RPMI8226 (cell line): ENCODE measurements around the gene ZNF484.
"Not testable (repeated sequence)": the region's sequence is repeated elsewhere in the genome, so short reads cannot be mapped to it uniquely, and the experiment has no call there.

Experiments used
- DNase-seq: peaks from one replicate; pipeline ENCODE4 v3.0.0-alpha.2; 2015

The ZNF484 gene

GRCh38 chr9:92877531-92878430 is at the start of gene ZNF484:
TSS of gene ZNF484 (minus strand) at chr9:92878038. CDS start at chr9:92875029, 3,009 bp downstream.
- DNase-seq = peak; percentile 98

DNA sequence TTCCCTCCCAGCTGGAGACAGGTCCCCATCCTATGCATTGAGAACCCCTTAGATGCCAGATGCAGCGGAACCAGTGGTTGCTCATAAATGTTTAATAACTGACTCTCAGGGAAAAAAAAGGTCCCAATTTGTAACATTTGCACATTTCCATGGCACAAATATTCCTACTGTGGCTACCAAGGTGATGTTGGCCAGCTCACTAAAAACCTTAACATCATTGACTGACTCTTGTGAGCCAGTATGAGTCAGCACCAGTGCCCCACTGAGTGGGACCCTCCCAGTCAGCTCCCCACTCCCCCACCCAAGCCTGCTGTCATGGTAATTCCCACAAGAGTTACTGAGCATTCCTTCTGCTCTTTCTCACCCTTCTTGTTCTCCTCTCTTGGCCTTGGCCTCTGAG is 42.6 kb upstream of the ZNF484 start:
- no peak for DNase-seq

GRCh38 chr9:92917176-92917800 is 39.5 kb upstream of the ZNF484 start:
- peak; percentile 26 for DNase-seq

GRCh38 chr9:92911511-92912475 is 34.0 kb upstream of the ZNF484 start:
- no peak for DNase-seq

DNA sequence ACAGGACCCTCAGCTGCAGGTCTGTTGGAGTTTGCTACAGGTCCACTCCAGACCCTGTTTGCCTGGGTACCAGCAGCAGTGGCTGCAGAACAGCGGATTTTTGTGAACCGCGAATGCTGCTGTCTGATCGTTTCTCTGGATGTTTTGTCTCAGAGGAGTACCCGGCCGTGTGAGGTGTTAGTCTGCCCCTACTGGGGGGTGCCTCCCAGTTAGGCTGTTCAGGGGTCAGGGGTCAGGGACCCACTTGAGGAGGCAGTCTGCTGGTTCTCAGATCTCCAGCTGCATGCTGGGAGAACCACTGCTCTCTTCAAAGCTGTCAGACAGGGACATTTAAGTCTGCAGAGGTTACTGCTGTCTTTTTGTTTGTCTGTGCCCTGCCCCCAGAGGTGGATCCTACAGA is 27.3 kb upstream of the ZNF484 start:
- not testable (repeated sequence) for DNase-seq

- DNase-seq = no peak
These were observed 19.5 kb upstream of the ZNF484 start for GRCh38 chr9:92897323-92897722.

DNA sequence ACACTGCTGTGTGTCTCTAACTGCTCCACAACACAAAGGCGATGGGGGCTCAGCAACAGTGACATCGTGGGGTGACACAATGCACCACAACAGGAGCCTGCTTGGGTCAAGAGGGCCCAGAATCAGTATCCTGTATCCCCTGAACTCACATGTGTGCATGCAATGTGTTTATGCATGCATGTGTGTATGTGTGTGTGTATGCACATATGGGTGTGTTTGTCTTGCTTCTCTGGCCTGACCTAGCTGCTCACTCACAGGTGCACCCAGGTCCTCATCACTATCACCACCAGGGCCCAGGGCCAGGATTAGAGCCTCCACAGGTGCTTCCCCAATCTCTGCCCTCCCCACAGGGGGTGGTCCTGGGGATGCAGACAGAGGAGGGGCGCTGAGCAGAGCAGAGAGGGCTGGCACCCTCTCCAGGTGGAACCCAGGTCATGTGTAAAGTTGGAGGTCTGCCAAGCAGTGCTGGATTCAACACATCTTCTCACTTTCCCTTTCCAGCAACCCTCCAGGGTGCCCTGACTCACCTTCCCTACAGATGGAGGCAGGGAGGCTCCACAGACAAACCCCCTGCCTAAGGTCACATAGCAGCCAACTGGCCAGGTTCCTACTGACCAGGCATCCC is 18.1 kb upstream of the ZNF484 start:
- DNase-seq = peak; percentile 88

GRCh38 chr9:92894711-92895362 is 17.0 kb upstream of the ZNF484 start:
- no peak for DNase-seq

- not testable (repeated sequence) for DNase-seq
These were observed 16.2 kb upstream of the ZNF484 start for GRCh38 chr9:92893916-92894610.

GRCh38 chr9:92892276-92892675 is 14.4 kb upstream of the ZNF484 start:
- DNase-seq = not testable (repeated sequence)

DNA sequence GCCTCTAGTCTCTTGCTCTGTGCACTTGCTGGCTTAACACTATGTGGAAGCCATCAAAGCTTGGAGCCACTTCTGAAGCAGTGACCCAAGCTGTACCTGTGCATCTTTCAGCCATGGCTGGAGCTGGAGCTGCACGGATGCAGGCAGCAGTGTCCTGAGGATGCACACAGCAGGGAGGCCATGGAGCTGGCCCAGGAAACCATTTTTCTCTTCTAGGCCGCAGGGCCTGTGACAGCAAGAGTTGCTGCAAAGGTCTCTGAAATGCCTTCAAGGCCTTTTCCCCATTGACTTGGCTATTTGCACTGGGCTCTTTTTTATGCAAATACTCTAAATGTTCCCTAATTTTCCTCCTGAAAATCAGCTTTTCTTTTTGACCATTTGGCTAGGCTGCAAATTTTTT is 12.9 kb upstream of the ZNF484 start:
- DNase-seq = no peak

DNA sequence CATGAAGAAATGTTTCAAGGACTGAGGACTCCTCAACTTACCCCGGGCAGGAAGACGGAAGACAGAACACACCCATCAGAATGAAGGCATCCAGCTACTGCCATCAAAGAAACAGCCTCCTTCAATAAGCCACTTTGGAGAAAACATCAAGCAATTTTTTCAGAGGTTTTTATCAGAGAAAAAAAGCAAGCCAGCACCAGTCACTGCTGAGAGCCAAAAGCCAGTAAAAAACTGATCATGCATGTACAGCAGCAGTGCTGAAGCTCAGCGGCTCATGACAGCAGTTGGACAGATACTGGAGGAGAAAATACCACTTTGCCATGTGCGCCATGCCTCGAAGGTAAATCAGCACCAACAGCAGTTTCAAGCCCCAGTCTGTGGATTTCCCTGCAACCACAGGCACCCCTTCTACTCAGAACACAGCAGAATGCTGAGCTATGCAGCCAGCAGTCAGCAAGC is 10.1 kb upstream of the ZNF484 start:
- peak; percentile 88 for DNase-seq

DNA sequence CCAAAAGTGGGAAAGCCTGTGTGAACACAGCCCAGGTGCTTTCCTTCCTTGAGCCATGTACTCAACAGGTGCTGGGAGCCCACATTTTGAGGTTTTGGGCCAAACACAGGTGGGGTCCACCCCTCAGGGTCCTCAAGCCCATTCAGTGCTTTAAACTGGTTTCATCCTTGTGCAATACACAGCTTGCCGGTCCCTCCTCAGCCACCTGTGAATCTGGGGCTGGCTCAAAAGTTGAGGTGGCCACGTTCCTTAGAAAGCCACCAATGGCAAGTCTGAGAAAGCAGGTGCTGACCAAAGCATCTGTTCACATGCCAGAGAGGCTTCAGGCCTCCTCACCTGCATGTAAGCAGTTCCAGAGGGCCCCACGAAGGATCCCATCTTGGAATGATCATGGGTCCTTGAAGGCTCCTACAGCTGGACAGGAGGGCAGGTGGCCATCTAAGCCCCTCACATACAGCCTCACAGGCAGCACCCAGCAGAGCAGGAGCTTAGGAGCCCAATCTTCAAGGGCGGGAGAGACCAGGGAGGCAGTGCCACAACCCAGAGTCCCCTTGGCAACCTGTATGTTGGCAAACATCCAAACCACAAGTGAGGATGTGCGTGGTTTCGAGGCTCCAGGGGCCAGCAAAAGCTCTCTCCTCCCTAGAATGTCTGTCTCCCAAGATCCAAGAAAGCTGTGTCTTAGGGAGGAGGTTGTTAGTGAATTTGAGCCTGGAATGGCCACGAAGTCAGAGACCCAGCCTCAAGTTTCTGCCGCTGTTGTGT is 9.2 kb upstream of the ZNF484 start:
- DNase-seq = peak; percentile 92

- DNase-seq = not testable (repeated sequence)
These were observed 6.0 kb upstream of the ZNF484 start for GRCh38 chr9:92883666-92884405.

GRCh38 chr9:92882276-92882675 is 4.4 kb upstream of the ZNF484 start:
- DNase-seq = no peak

DNA sequence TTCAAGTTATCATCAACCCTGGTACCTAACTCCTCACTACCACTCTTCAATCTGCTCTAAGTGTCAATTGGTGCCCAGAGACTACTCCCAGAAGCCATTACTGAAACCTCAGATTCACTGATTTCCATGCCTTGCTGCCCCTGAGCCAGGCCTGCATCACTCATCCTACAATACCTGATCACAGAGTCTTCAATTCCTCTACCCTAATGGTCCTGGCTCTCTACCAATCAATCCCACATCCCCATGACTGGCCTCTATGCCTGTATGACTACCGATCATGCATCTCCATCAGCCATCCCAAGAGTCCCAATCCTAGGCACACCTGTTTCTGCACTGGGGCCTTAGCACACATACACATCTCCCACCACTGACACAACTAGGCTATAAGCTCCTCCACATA is 2.5 kb downstream of the ZNF484 start:
- no peak for DNase-seq

DNA sequence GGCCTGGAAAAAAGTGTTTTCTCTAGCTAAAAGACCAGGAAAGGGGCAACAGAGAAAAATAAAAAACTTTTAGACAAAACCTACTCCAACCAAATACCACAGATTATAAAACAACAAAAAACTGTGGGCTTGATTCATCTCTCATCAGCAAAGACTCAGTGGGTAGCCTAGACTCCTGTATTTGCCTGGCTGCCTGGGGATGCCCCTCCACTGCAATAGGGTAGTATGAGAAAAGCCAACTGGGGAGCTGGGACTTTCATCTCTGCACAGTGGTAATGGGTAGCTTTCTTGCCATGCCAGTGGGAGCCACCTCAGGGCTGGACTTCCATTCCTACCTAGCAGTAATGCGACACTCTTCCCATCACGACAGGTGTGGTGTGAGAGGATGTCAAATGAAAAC is 7.5 kb downstream of the ZNF484 start:
- DNase-seq = no peak

DNA sequence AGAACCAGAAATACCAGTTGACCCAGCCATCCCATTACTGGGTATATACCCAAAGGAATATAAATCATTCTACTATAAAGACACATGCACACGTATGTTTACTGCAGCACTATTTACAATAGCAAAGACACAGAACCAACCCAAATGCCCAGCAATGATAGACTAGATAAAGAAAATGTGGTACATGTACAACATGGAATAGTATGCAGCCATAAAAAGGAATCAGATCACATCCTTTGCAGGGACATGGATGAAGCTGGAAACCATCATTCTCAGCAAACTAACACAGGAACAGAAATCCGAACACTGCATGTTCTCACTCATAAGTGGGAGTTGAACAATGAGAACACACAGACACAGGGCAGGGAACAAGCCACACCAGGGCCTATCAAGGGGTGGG is 11.2 kb downstream of the ZNF484 start:
- DNase-seq = not testable (repeated sequence)

DNA sequence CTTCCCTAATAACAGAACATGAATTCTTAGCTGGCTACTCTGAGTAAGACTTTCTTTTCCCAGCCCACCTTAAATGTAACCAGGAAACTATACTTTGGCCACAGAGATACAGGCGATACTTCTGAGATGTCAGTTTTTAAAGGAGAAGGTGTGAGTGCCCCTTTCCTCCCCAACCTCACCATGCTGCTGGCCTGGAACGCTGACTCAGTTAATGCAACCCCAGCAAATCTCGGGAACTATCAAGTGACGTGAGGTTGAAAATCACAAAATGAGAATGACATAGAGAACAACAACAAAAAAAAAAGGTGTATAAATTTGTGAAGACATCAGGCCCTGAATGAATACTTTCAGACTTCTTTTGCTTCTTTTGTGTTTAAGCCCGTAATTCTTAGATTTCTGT is 13.7 kb downstream of the ZNF484 start:
- peak; percentile 60 for DNase-seq

DNA sequence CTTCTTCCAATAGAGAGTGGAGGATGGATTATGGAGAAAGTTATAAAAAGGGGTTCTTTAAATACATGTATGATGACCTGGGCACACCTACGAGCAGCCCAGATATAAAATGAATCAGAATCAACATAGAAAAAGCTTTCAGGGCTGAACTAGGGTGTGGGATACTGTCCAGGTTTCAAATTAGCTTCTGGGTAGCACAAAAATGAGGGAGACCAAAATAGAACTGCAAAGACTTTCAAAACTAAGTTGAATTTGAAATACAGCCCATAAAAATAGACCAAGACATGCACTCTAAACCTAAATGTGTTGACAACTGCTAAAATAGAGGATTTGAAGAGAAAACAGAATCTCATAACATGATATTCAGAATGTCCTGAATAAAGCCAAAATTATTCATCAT is 17.0 kb downstream of the ZNF484 start:
- peak; percentile 37 for DNase-seq
